ENCODE data around the gene DGAT2L6.

DGAT2L6 gene

GRCh38 chrX:70132877-70133302 lies 44.4 kb upstream of the DGAT2L6 start:
- H3K79me2 ChIP-seq (ENCODE audit: insufficient read depth, low read depth) = peaks cover 15% of the 10 kb centered on the region
- TF ChIP-seq, protein P1, sequence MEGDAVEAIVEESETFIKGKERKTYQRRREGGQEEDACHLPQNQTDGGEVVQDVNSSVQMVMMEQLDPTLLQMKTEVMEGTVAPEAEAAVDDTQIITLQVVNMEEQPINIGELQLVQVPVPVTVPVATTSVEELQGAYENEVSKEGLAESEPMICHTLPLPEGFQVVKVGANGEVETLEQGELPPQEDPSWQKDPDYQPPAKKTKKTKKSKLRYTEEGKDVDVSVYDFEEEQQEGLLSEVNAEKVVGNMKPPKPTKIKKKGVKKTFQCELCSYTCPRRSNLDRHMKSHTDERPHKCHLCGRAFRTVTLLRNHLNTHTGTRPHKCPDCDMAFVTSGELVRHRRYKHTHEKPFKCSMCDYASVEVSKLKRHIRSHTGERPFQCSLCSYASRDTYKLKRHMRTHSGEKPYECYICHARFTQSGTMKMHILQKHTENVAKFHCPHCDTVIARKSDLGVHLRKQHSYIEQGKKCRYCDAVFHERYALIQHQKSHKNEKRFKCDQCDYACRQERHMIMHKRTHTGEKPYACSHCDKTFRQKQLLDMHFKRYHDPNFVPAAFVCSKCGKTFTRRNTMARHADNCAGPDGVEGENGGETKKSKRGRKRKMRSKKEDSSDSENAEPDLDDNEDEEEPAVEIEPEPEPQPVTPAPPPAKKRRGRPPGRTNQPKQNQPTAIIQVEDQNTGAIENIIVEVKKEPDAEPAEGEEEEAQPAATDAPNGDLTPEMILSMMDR (conservative IDR thresholded peaks at IDR 0.05; ENCODE audit: low read depth, low read length) = no peak
- peak overlapping the region; percentile 93; the same call in 1 of the 2 replicates for H2AFZ ChIP-seq (ENCODE audit: low read depth)
- no peak overlapping the region for H3K4me3 ChIP-seq (IDR thresholded peaks at IDR 0.05; ENCODE audit: insufficient read depth, low read depth, low read length)
- H3K27ac ChIP-seq = peak overlapping the region; percentile 96
- peak overlapping the region; percentile 60 for H3K4me2 ChIP-seq
- H3K9ac ChIP-seq = peak overlapping the region; percentile 81; the same call in 1 of the 2 replicates
- H3K27me3 ChIP-seq (ENCODE audit: insufficient read depth, low read depth) = no peaks in the 10 kb centered on the region
- no peaks in the 10 kb centered on the region for H3K36me3 ChIP-seq (ENCODE audit: insufficient read depth)
- peaks cover 19% of the 10 kb centered on the region for H3K4me1 ChIP-seq (ENCODE audit: low read depth, poor library complexity, severe bottlenecking)
- H4K20me1 ChIP-seq (ENCODE audit: insufficient read depth) = no peaks in the 10 kb centered on the region

DNA sequence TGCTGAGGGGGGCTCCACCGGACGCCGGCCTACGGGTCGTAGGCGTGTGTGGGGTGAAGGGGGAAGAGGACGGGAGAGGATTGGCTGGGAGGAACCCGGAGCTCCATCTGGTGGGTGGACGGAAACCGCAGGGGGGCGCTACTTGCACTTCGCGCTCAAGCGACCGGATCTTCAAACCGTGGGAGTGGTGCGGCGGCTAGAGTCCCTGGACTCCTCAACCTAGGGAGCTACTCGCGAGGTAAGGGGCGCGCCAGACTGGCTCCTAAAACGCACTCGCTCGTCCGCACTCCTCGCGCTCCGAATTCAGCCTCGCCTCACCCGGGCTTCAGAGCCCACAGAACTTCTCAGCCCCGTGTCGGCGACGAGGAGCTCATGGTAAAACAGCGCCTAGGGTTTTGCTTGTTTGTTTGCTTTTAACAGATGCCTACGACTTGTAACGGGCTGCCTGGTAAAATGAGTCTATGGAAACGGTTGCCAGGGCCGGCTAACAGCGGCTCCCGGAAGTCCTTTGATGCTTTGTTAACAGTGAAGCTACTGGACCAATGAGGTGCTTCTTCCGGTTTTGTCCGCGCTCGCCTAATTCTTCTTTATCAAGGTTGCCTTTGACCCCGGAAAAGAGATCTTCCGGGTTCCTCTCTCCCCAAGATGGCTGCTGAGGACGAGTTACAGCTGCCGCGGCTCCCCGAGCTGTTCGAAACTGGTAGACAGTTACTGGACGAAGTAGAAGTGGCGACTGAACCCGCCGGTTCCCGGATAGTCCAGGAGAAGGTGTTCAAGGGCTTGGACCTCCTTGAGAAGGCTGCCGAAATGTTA lies 43.8 kb upstream of the DGAT2L6 start, which contains the start of gene IGBP1:
TSS of gene IGBP1 (plus strand) at position 145 of the 813 bp plus-strand sequence. CDS start at position 646, 501 bp downstream.
- Histone ChIP-seq H3K9ac (peak within 1 kb of the TSS; percentile 81), H4K20me1 (ENCODE audit: insufficient read depth) (no peaks in the 10 kb centered on the region), H3K36me3 (ENCODE audit: insufficient read depth) (no peaks in the 10 kb centered on the region), H3K4me1 (ENCODE audit: low read depth, poor library complexity, severe bottlenecking) (peaks cover 19% of the 10 kb centered on the region), H2AFZ (ENCODE audit: low read depth) (peak within 1 kb of the TSS; percentile 93), H3K27ac (peak within 1 kb of the TSS; percentile 96), H3K79me2 (ENCODE audit: insufficient read depth, low read depth) (peaks cover 15% of the 10 kb centered on the region), H3K27me3 (ENCODE audit: insufficient read depth, low read depth) (no peaks in the 10 kb centered on the region), H3K4me2 (peak within 1 kb of the TSS; percentile 71), H3K4me3 (IDR thresholded peaks at IDR 0.05; ENCODE audit: insufficient read depth, low read depth, low read length) (no peak within 1 kb of the TSS)
- TF ChIP-seq, protein P1 (conservative IDR thresholded peaks at IDR 0.05; ENCODE audit: low read depth, low read length) = peak; percentile 74

- Histone ChIP-seq H3K36me3 (ENCODE audit: insufficient read depth) (no peaks in the 10 kb centered on the region), H2AFZ (ENCODE audit: low read depth) (peak overlapping the region; percentile 93; the same call in 1 of the 2 replicates), H3K4me3 (IDR thresholded peaks at IDR 0.05; ENCODE audit: insufficient read depth, low read depth, low read length) (no peak overlapping the region)
Observed at GRCh38 chrX:70134116-70134477, 43.2 kb upstream of the DGAT2L6 start.

GRCh38 chrX:70138622-70139021 lies 38.7 kb upstream of the DGAT2L6 start:
- Histone ChIP-seq H3K79me2 (ENCODE audit: insufficient read depth, low read depth) (peaks cover 15% of the 10 kb centered on the region), H3K36me3 (ENCODE audit: insufficient read depth) (no peaks in the 10 kb centered on the region), H3K4me2 (no peak overlapping the region)

More at GRCh38 chrX:70134116-70134477, 43.2 kb upstream of the DGAT2L6 start:
- Histone ChIP-seq H3K27me3 (ENCODE audit: insufficient read depth, low read depth) (no peaks in the 10 kb centered on the region), H3K4me2 (peak overlapping the region; percentile 71), H3K27ac (peak overlapping the region; percentile 96), H3K79me2 (ENCODE audit: insufficient read depth, low read depth) (peaks cover 15% of the 10 kb centered on the region), H3K9ac (peak overlapping the region; percentile 81; the same call in 1 of the 2 replicates), H4K20me1 (ENCODE audit: insufficient read depth) (no peaks in the 10 kb centered on the region), H3K4me1 (ENCODE audit: low read depth, poor library complexity, severe bottlenecking) (peaks cover 19% of the 10 kb centered on the region)
- TF ChIP-seq, protein P1 (conservative IDR thresholded peaks at IDR 0.05; ENCODE audit: low read depth, low read length) = no peak

More at GRCh38 chrX:70138622-70139021, 38.7 kb upstream of the DGAT2L6 start:
- TF ChIP-seq, protein P1 (conservative IDR thresholded peaks at IDR 0.05; ENCODE audit: low read depth, low read length) = no peak
- no peak overlapping the region for H2AFZ ChIP-seq (ENCODE audit: low read depth)
- no peak overlapping the region for H3K9ac ChIP-seq
- H3K4me3 ChIP-seq (IDR thresholded peaks at IDR 0.05; ENCODE audit: insufficient read depth, low read depth, low read length) = no peak overlapping the region
- no peak overlapping the region for H3K27ac ChIP-seq
- no peaks in the 10 kb centered on the region for H3K27me3 ChIP-seq (ENCODE audit: insufficient read depth, low read depth)
- H3K4me1 ChIP-seq (ENCODE audit: low read depth, poor library complexity, severe bottlenecking) = peaks cover 10% of the 10 kb centered on the region
- H4K20me1 ChIP-seq (ENCODE audit: insufficient read depth) = no peaks in the 10 kb centered on the region

Measured in KMS-11 (cell line).